Liver (tissue), 9 donors: ENCODE results near the gene GABRA4. TPM values are rescaled to one million over a fixed set of nuclear protein-coding genes. Genes with fewer than 3 reads are reported as not detected.

Experiments used
- DNase-seq: peaks from one replicate; pipeline ENCODE4 v3.0.0-alpha.2; 2017; ENCODE audit warnings: low spot score
- H3K27ac ChIP-seq, 2 donors: one replicate each; pipeline ENCODE4 v1.7.0; 2013; ENCODE audit warnings: inconsistent platforms in 2 of 2, low read length in 2 of 2, control low read depth in 1 of 2, low read depth in 1 of 2, mild to moderate bottlenecking in 1 of 2
- H3K27me3 ChIP-seq, 4 donors: one replicate each; pipeline versions ENCODE4 v1.6.1 to v1.7.0; 2013; ENCODE audit warnings: low read length in 3 of 4, inconsistent platforms in 1 of 4, mild to moderate bottlenecking in 1 of 4, moderate library complexity in 1 of 4; ENCODE audit not compliant: control insufficient read depth in 4 of 4, insufficient read depth in 4 of 4
- H3K36me3 ChIP-seq, 4 donors: one replicate each; pipeline versions ENCODE4 v1.6.1 to v1.7.0; 2013; ENCODE audit warnings: low read length in 3 of 4, mild to moderate bottlenecking in 3 of 4, low read depth in 1 of 4, moderate library complexity in 1 of 4; ENCODE audit not compliant: control insufficient read depth in 4 of 4, insufficient read depth in 3 of 4
- H3K4me1 ChIP-seq, 4 donors: one replicate each; pipeline versions ENCODE4 v1.6.1 to v1.7.0; 2013; ENCODE audit warnings: low read length in 3 of 4, mild to moderate bottlenecking in 3 of 4, moderate library complexity in 1 of 4; ENCODE audit not compliant: control insufficient read depth in 4 of 4, insufficient read depth in 4 of 4
- H3K4me3 ChIP-seq, 3 donors: one replicate each; pipeline versions ENCODE4 v1.6.1 to v1.7.0; 2013; ENCODE audit warnings: low read length in 3 of 3, control low read depth in 1 of 3, low read depth in 1 of 3, mild to moderate bottlenecking in 1 of 3
- H3K9ac ChIP-seq, 2 donors: one replicate each; pipeline ENCODE4 v1.7.0; 2013; ENCODE audit warnings: low read length in 2 of 2, mild to moderate bottlenecking in 2 of 2, moderate library complexity in 2 of 2, control low read depth in 1 of 2, low read depth in 1 of 2
- H3K9me3 ChIP-seq, 4 donors: one replicate each; pipeline versions ENCODE4 v1.6.1 to v1.7.0; 2013; ENCODE audit warnings: low read length in 3 of 4; ENCODE audit not compliant: control insufficient read depth in 4 of 4
- EGR1 ChIP-seq, 2 donors: IDR thresholded peaks; 2 replicates each; pipeline ENCODE4 v1.6.1; 2016 to 2018; ENCODE audit warnings: antibody characterized with exemption in 2 of 2, low read depth in 2 of 2
- FOXA2 ChIP-seq: IDR thresholded peaks from 2 replicates; pipeline ENCODE4 v1.6.1; 2016; ENCODE audit warnings: antibody characterized with exemption
- GABPA ChIP-seq, 2 donors: IDR thresholded peaks in 1 of 2; conservative IDR thresholded peaks in 1 of 2; 2 replicates each; pipeline ENCODE4 v1.6.1; 2016; ENCODE audit warnings: antibody characterized with exemption in 2 of 2, mild to moderate bottlenecking in 1 of 2, moderate library complexity in 1 of 2
- HNF4A ChIP-seq, 2 donors: conservative IDR thresholded peaks; 2 replicates each; pipeline ENCODE4 v1.6.1; 2016; ENCODE audit warnings: antibody characterized with exemption in 2 of 2, mild to moderate bottlenecking in 2 of 2
- HNF4G ChIP-seq: IDR thresholded peaks from 2 replicates; pipeline ENCODE4 v1.6.1; 2016; ENCODE audit warnings: antibody characterized with exemption
- JUND ChIP-seq, 2 donors: IDR thresholded peaks; 2 replicates each; pipeline ENCODE4 v1.6.1; 2016; ENCODE audit warnings: antibody characterized with exemption in 2 of 2
- NR2F2 ChIP-seq: IDR thresholded peaks from 2 replicates; pipeline ENCODE4 v1.6.1; 2016; ENCODE audit warnings: antibody characterized with exemption
- RAD21 ChIP-seq, 2 donors: IDR thresholded peaks; 2 replicates each; pipeline ENCODE4 v1.6.1; 2016; ENCODE audit warnings: antibody characterized with exemption in 2 of 2, mild to moderate bottlenecking in 2 of 2
- RXRA ChIP-seq, 2 donors: IDR thresholded peaks; 2 replicates each; pipeline ENCODE4 v1.6.1; 2017 to 2018; ENCODE audit warnings: antibody characterized with exemption in 2 of 2, mild to moderate bottlenecking in 1 of 2
- SP1 ChIP-seq: IDR thresholded peaks from 2 replicates; pipeline ENCODE4 v1.6.1; 2018; ENCODE audit warnings: antibody characterized with exemption, mild to moderate bottlenecking
- TAF1 ChIP-seq: conservative IDR thresholded peaks from 2 replicates; pipeline ENCODE4 v1.6.1; 2016; ENCODE audit warnings: antibody characterized with exemption, mild to moderate bottlenecking
- YY1 ChIP-seq: IDR thresholded peaks from 2 replicates; pipeline ENCODE4 v1.6.1; 2016; ENCODE audit warnings: antibody characterized with exemption, mild to moderate bottlenecking
- ZBTB33 ChIP-seq: IDR thresholded peaks from 2 replicates; pipeline ENCODE4 v1.6.1; 2016; ENCODE audit warnings: antibody characterized with exemption
- WGBS: extraction: QIAGEN DNeasy Blood & Tissue Kit; methylation state at CpG from one replicate; pipeline ENCODE4 v1.1.7; 2013; 5-methylcytosine and 5-hydroxymethylcytosine counted together
- polyA plus RNA-seq, 2 donors: library from polyadenylated mRNA; stranded (reverse) in 1 of 2; unstranded in 1 of 2; fragments of 200-250 nt in 1 of 2; fragments of >200 nt in 1 of 2; fragmentation: Nextera tagmentation in 1 of 2; extraction: Ambion mirVana in 1 of 2; gene quantifications; one replicate each; pipeline versions ENCODE4 v1.2.1 to v1.2.3, GENCODE V29; 2013 to 2015
- total RNA-seq, 2 donors: library from RNA; depleted of rRNA; stranded (reverse); fragments of >200 nt; gene quantifications; one replicate each; pipeline ENCODE4 v1.2.3, GENCODE V29; 2014
- TF ChIP-seq, protein P1 (sequence below): IDR thresholded peaks from 2 replicates; pipeline ENCODE4 v1.6.1; 2016; ENCODE audit warnings: antibody characterized with exemption
- TF ChIP-seq, protein P2 (sequence below): IDR thresholded peaks from 2 replicates; pipeline ENCODE4 v1.6.1; 2016; ENCODE audit warnings: antibody characterized with exemption, mild to moderate bottlenecking
- TF ChIP-seq, protein P3 (sequence below): fragments of 150-350 bp; IDR thresholded peaks from 2 replicates; pipeline ENCODE4 v1.5.1; 2017; ENCODE audit warnings: improper control_type of control experiment, low read depth, low read length; ENCODE audit not compliant: missing input control
- TF ChIP-seq, protein P4 (sequence below): IDR thresholded peaks from 2 replicates; pipeline ENCODE4 v1.6.1; 2016; ENCODE audit warnings: antibody characterized with exemption
- donor health status: healthy.
- donor health status: healthy.
- donor health status: healthy.
- donor health status: healthy.
- donor health status: healthy.

GABRA4 gene
- total and polyA plus RNA-seq, 4 donors: under 0.01 TPM; not detected in 3

- TF ChIP-seq TAF1 (no peak), JUND (IDR thresholded peaks at IDR 0.05) (no peak), HNF4A (conservative IDR thresholded peaks at IDR 0.05) (no peak), FOXA2 (no peak), RAD21 (IDR thresholded peaks at IDR 0.05) (no peak), RXRA (IDR thresholded peaks at IDR 0.05) (no peak), ZBTB33 (no peak), SP1 (no peak), YY1 (no peak), GABPA (IDR thresholded peaks at IDR 0.05 in 1 of 2, conservative IDR thresholded peaks at IDR 0.05 in 1 of 2) (no peak)
- TF ChIP-seq, protein P1, sequence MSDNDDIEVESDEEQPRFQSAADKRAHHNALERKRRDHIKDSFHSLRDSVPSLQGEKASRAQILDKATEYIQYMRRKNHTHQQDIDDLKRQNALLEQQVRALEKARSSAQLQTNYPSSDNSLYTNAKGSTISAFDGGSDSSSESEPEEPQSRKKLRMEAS: no peak
- TF ChIP-seq, protein P2, sequence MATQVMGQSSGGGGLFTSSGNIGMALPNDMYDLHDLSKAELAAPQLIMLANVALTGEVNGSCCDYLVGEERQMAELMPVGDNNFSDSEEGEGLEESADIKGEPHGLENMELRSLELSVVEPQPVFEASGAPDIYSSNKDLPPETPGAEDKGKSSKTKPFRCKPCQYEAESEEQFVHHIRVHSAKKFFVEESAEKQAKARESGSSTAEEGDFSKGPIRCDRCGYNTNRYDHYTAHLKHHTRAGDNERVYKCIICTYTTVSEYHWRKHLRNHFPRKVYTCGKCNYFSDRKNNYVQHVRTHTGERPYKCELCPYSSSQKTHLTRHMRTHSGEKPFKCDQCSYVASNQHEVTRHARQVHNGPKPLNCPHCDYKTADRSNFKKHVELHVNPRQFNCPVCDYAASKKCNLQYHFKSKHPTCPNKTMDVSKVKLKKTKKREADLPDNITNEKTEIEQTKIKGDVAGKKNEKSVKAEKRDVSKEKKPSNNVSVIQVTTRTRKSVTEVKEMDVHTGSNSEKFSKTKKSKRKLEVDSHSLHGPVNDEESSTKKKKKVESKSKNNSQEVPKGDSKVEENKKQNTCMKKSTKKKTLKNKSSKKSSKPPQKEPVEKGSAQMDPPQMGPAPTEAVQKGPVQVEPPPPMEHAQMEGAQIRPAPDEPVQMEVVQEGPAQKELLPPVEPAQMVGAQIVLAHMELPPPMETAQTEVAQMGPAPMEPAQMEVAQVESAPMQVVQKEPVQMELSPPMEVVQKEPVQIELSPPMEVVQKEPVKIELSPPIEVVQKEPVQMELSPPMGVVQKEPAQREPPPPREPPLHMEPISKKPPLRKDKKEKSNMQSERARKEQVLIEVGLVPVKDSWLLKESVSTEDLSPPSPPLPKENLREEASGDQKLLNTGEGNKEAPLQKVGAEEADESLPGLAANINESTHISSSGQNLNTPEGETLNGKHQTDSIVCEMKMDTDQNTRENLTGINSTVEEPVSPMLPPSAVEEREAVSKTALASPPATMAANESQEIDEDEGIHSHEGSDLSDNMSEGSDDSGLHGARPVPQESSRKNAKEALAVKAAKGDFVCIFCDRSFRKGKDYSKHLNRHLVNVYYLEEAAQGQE: no peak
- TF ChIP-seq, protein P3, sequence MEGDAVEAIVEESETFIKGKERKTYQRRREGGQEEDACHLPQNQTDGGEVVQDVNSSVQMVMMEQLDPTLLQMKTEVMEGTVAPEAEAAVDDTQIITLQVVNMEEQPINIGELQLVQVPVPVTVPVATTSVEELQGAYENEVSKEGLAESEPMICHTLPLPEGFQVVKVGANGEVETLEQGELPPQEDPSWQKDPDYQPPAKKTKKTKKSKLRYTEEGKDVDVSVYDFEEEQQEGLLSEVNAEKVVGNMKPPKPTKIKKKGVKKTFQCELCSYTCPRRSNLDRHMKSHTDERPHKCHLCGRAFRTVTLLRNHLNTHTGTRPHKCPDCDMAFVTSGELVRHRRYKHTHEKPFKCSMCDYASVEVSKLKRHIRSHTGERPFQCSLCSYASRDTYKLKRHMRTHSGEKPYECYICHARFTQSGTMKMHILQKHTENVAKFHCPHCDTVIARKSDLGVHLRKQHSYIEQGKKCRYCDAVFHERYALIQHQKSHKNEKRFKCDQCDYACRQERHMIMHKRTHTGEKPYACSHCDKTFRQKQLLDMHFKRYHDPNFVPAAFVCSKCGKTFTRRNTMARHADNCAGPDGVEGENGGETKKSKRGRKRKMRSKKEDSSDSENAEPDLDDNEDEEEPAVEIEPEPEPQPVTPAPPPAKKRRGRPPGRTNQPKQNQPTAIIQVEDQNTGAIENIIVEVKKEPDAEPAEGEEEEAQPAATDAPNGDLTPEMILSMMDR: no peak
- Histone ChIP-seq H3K9ac (no peak overlapping the region), H3K27ac (no peak overlapping the region), H3K9me3 (no peaks in the 10 kb centered on the region), H3K36me3 (no peaks in the 10 kb centered on the region), H3K27me3 (peaks cover 0 to 3% (median 0%) of the 10 kb centered on the region in 4 donors), H3K4me1 (no peaks in the 10 kb centered on the region), H3K4me3 (no peak overlapping the region)
- no peak for DNase-seq
- 61% methylated on average over 1 of the region's 1 CpG for WGBS
Measured at GRCh38 chr4:46874811-46875210, 118.6 kb downstream of the GABRA4 start.

DNA sequence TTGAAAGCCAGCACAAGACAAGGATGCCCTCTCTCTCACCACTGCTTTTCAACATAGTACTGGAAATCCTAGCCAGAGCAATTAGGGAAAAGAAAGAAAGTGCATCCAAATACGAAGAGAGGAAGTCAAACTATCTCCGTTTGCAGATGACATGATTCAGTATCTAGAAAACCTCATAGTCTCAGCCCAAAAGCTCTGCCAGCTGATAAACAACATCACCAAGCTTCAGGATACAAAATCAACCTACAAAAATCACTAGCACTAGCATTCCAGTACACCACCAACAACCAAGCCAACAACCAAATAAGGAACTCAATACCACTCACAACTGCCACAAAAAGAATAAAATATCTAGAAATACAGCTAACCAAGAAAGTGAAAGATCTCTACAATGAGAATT, 123.0 kb downstream of the GABRA4 start:
- no peak overlapping the region for H3K9ac ChIP-seq
- no peak overlapping the region for H3K4me3 ChIP-seq
- 55% methylated on average over 2 of the region's 2 CpGs for WGBS
- DNase-seq: no peak
- H3K27ac ChIP-seq: no peak overlapping the region
- H3K27me3 ChIP-seq: peaks cover 0 to 3% (median 0%) of the 10 kb centered on the region in 4 donors
- H3K36me3 ChIP-seq: no peaks in the 10 kb centered on the region
- H3K9me3 ChIP-seq: no peaks in the 10 kb centered on the region
- no peaks in the 10 kb centered on the region for H3K4me1 ChIP-seq
- TF ChIP-seq YY1 (no peak), EGR1 (IDR thresholded peaks at IDR 0.05; ENCODE audit: low read depth in 2 of 2) (no peak), HNF4G (no peak), RXRA (IDR thresholded peaks at IDR 0.05) (no peak), SP1 (no peak), ZBTB33 (no peak), GABPA (IDR thresholded peaks at IDR 0.05 in 1 of 2, conservative IDR thresholded peaks at IDR 0.05 in 1 of 2) (no peak), NR2F2 (no peak)
- TF ChIP-seq, protein P1: no peak
- TF ChIP-seq, protein P4, sequence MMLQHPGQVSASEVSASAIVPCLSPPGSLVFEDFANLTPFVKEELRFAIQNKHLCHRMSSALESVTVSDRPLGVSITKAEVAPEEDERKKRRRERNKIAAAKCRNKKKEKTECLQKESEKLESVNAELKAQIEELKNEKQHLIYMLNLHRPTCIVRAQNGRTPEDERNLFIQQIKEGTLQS: no peak
- TF ChIP-seq, protein P3: no peak
